K562 (cell line): Measurements from ENCODE around the gene HACE1. TPM values are rescaled to one million over a fixed set of nuclear protein-coding genes. Genes with fewer than 3 reads are reported as not detected.

Experiments
- ADNP ChIP-seq: fragments of 200-800 bp; sonication (Bioruptor generic); IDR thresholded peaks from 2 replicates; pipeline ENCODE4 v1.6.1; 2016; ENCODE audit warnings: missing genetic modification characterization, missing compliant biosample characterization
- C11orf30 ChIP-seq: fragments of 450-650 bp; IDR thresholded peaks from 2 replicates; pipeline ENCODE4 v1.6.1; 2016; ENCODE audit warnings: low read depth, mild to moderate bottlenecking
- EZH2 ChIP-seq: IDR thresholded peaks from 2 replicates; pipeline ENCODE4 v1.6.1; 2012; ENCODE audit warnings: low read depth, mild to moderate bottlenecking, inconsistent platforms, low read length, borderline replicate concordance
- HNRNPLL ChIP-seq: fragments of 200-400 bp; formaldehyde crosslinking; IDR thresholded peaks from 2 replicates; pipeline ENCODE4 v1.6.1; 2017; ENCODE audit warnings: low read length, low read depth, mild to moderate bottlenecking; ENCODE audit not compliant: poor library complexity, severe bottlenecking
- MLLT1 ChIP-seq, 2 experiments: fragments of 450-650 bp; IDR thresholded peaks; 2 replicates each; pipeline ENCODE4 v1.6.1; 2016
- NKRF ChIP-seq: fragments of 450-650 bp; IDR thresholded peaks from 2 replicates; pipeline ENCODE4 v1.6.1; 2016; ENCODE audit warnings: borderline replicate concordance
- NR2C1 ChIP-seq, 2 experiments: fragments of 450-650 bp; IDR thresholded peaks; 2 replicates each; pipeline ENCODE4 v1.6.1; 2017; ENCODE audit warnings: mild to moderate bottlenecking in 2 of 2, antibody characterized with exemption in 1 of 2, inconsistent platforms in 1 of 2, missing compliant biosample characterization in 1 of 2, missing genetic modification characterization in 1 of 2
- RBFOX2 ChIP-seq: fragments of 200-400 bp; formaldehyde crosslinking; IDR thresholded peaks from 2 replicates; pipeline ENCODE4 v1.6.1; 2017; ENCODE audit warnings: low read depth, mild to moderate bottlenecking, low read length, moderate library complexity
- SP1 ChIP-seq: sonication (generic); formaldehyde crosslinking; IDR thresholded peaks from 2 replicates; pipeline ENCODE4 v1.8.1; 2022; ENCODE audit warnings: mild to moderate bottlenecking, missing genetic modification reagents
- SUPT5H ChIP-seq: fragments of 450-650 bp; IDR thresholded peaks from 2 replicates; pipeline ENCODE4 v1.6.1; 2016
- TEAD4 ChIP-seq, 2 experiments: sonication (generic) in 1 of 2; formaldehyde crosslinking in 1 of 2; IDR thresholded peaks; 2 replicates each; pipeline versions ENCODE4 v1.6.1 to v1.8.0; 2012 to 2022; ENCODE audit warnings: borderline replicate concordance in 1 of 2, inconsistent platforms in 1 of 2, low read length in 1 of 2, mild to moderate bottlenecking in 1 of 2, missing genetic modification reagents in 1 of 2
- THRA ChIP-seq: fragments of 450-650 bp; IDR thresholded peaks from 2 replicates; pipeline ENCODE4 v1.6.1; 2017; ENCODE audit warnings: mild to moderate bottlenecking, moderate library complexity
- TRIM24 ChIP-seq, 2 experiments: fragments of 450-650 bp; IDR thresholded peaks; 2 replicates each; pipeline ENCODE4 v1.6.1; 2016
- ZNF197 ChIP-seq: fragments of 200-800 bp; sonication (Bioruptor generic); IDR thresholded peaks from 2 replicates; pipeline ENCODE4 v1.6.1; 2016; ENCODE audit warnings: low read depth, missing genetic modification characterization, missing compliant biosample characterization
- ZNF444 ChIP-seq: fragments of 250-450 bp; sonication (Bioruptor Pico); IDR thresholded peaks from 2 replicates; pipeline ENCODE4 v1.4.0; 2020; ENCODE audit warnings: mild to moderate bottlenecking, moderate library complexity
- ZNF561 ChIP-seq: fragments of 450-650 bp; formaldehyde crosslinking; conservative IDR thresholded peaks from 2 replicates; pipeline ENCODE4 v1.4.0; 2020; ENCODE audit warnings: mild to moderate bottlenecking, moderate library complexity
- ZNF57 ChIP-seq: fragments of 450-650 bp; formaldehyde crosslinking; IDR thresholded peaks from 2 replicates; pipeline ENCODE4 v1.4.0; 2020; ENCODE audit warnings: mild to moderate bottlenecking, moderate library complexity
- ZNF830 ChIP-seq: fragments of 250-450 bp; sonication (Bioruptor Pico); IDR thresholded peaks from 2 replicates; pipeline ENCODE4 v1.5.0; 2021; ENCODE audit warnings: mild to moderate bottlenecking
- polyA plus RNA-seq, 8 experiments: library from polyadenylated mRNA; depleted of rRNA in 4 of 8; stranded (reverse) in 5 of 8; unstranded in 3 of 8; fragments of >200 nt; fragmentation: Nextera tagmentation in 2 of 8; fragmentation: Illumina TruSeq in 1 of 8; extraction: Ambion mirVana in 2 of 8; extraction: Trizol in 1 of 8; gene quantifications; 2 replicates each; pipeline versions ENCODE4 v1.2.1 to v1.2.3, GENCODE V29; 2011 to 2014; ENCODE audit warnings: inconsistent platforms in 1 of 8, missing spikeins in 1 of 8
- total RNA-seq, 7 experiments: library from RNA; depleted of rRNA in 6 of 7; stranded (reverse); fragments of >200 nt in 6 of 7; fragmentation: Illumina TruSeq in 2 of 7; extraction: Trizol in 2 of 7; gene quantifications; 2 replicates each; pipeline versions ENCODE4 v1.2.1 to v1.2.3, GENCODE V29; 2011 to 2021; ENCODE audit warnings: low replicate concordance in 1 of 7

HACE1 gene
- total and polyA plus RNA-seq, 9 of the 15 experiments (the other 6 are each of a cell fraction or from before 2014, with no cell fraction given): 3.6 to 19.9 (median 9.1) TPM

- TF ChIP-seq NKRF (no peak), ZNF444 (CRISPR knock-in tag) (no peak), HNRNPLL (peak; percentile 91), MLLT1 (IDR thresholded peaks at IDR 0.05) (peak in 1 of 2 experiments; percentile 98; a peak in 2 of 4 replicates), TRIM24 (IDR thresholded peaks at IDR 0.05) (0 out of 4 replicates have a peak, but pooled peaks of 1 of the 2 experiments have one; percentile 15), C11orf30 (peak; percentile 53), ZNF57 (CRISPR knock-in tag) (no peak), ADNP (tag) (no peak), RBFOX2 (peak; percentile 87), EZH2 (no peak), SP1 (CRISPR knock-in tag) (peak; percentile 75), ZNF830 (CRISPR knock-in tag) (no peak), NR2C1 (IDR thresholded peaks at IDR 0.05) (no peak), NR2C1 (tag; IDR thresholded peaks at IDR 0.05) (peak; percentile 51), THRA (no peak), SUPT5H (peak; percentile 73), ZNF197 (CRISPR knock-in tag) (no peak), TEAD4 (IDR thresholded peaks at IDR 0.05; ENCODE audit: low read length) (0 out of 2 replicates have a peak, but pooled peaks have one; percentile 40), TEAD4 (CRISPR knock-in tag; IDR thresholded peaks at IDR 0.05; ENCODE audit: borderline replicate concordance) (no peak), ZNF561 (no peak)
These were observed at the start of gene HACE1 (continued) for GRCh38 chr6:104859225-104860146.
